ENCODE data around the gene DNAH14. TPM values are rescaled to one million over a fixed set of nuclear protein-coding genes. Genes with fewer than 3 reads are reported as not detected.

DNAH14 gene
- total and polyA plus RNA-seq, 4 donors: 2.7 to 19.8 (median 9.6) TPM

DNA sequence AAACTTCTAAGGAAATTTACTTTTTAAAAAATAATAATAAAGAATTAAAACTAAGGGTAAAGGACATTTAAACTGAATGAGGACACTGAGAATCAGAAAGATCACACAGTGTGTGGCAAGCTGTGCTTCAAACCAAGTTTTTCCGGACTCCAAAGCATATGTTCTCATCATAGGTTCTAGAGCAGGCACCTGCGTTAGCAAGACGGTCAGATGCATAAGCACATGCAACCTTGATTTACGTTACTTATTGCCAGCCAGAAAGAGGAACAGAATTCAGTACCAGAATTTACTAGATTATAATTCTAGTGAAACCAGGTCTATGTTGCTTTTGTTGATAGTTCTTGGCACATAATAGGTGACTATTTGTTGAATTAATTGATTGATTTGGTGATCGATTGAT, 504.6 kb downstream of the DNAH14 start:
- 86% methylated on average over 5 of the region's 5 CpGs for WGBS
- H3K27ac ChIP-seq (ENCODE audit: low read depth in 1 of 2, low read length in 2 of 2): no peak overlapping the region
- no peaks in the 10 kb centered on the region for H3K36me3 ChIP-seq (ENCODE audit: control insufficient read depth in 4 of 4, insufficient read depth in 3 of 4, low read depth in 1 of 4, low read length in 3 of 4)
- no peaks in the 10 kb centered on the region for H3K9me3 ChIP-seq (ENCODE audit: control insufficient read depth in 4 of 4, low read length in 3 of 4)
- DNase-seq (ENCODE audit: low spot score): no peak
- H3K4me3 ChIP-seq (ENCODE audit: low read depth in 1 of 3, low read length in 3 of 3): no peak overlapping the region
- no peaks in the 10 kb centered on the region for H3K27me3 ChIP-seq (ENCODE audit: control insufficient read depth in 4 of 4, insufficient read depth in 4 of 4, low read length in 3 of 4)
- H3K4me1 ChIP-seq (ENCODE audit: control insufficient read depth in 4 of 4, insufficient read depth in 4 of 4, low read length in 3 of 4): peaks cover 0 to 1% (median 0%) of the 10 kb centered on the region in 4 donors
- no peak for TF ChIP-seq NR2F2 (IDR thresholded peaks at IDR 0.05)
- H3K9ac ChIP-seq (ENCODE audit: low read depth in 1 of 2, low read length in 2 of 2): no peak overlapping the region

DNA sequence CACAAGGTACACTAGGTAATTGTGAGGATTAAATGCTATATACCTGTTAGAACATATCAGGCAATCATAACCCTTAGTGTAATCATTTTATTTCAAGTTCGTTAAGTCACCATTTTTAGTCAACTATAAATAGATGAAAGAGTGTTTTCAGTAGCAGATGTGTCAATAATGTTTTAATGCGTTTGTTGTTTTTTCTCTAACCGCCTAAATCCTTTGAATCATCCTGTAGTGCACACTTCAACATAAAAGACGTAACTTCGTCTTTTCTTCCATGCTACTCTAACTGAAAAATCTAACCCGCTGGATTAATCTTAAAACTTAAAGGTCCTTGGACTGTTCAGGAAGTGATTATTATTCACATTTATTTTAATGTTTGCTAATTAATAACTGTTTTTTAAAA, 505.6 kb downstream of the DNAH14 start:
- peaks cover 0 to 2% (median 0%) of the 10 kb centered on the region in 4 donors for H3K4me1 ChIP-seq (ENCODE audit: control insufficient read depth in 4 of 4, insufficient read depth in 4 of 4, low read length in 3 of 4)
- no peak overlapping the region for H3K9ac ChIP-seq (ENCODE audit: low read depth in 1 of 2, low read length in 2 of 2)
- DNase-seq (ENCODE audit: low spot score): no peak
- TF ChIP-seq YY1 (IDR thresholded peaks at IDR 0.05): no peak
- no peak for TF ChIP-seq HNF4A (conservative IDR thresholded peaks at IDR 0.05)
- TF ChIP-seq, protein P1, sequence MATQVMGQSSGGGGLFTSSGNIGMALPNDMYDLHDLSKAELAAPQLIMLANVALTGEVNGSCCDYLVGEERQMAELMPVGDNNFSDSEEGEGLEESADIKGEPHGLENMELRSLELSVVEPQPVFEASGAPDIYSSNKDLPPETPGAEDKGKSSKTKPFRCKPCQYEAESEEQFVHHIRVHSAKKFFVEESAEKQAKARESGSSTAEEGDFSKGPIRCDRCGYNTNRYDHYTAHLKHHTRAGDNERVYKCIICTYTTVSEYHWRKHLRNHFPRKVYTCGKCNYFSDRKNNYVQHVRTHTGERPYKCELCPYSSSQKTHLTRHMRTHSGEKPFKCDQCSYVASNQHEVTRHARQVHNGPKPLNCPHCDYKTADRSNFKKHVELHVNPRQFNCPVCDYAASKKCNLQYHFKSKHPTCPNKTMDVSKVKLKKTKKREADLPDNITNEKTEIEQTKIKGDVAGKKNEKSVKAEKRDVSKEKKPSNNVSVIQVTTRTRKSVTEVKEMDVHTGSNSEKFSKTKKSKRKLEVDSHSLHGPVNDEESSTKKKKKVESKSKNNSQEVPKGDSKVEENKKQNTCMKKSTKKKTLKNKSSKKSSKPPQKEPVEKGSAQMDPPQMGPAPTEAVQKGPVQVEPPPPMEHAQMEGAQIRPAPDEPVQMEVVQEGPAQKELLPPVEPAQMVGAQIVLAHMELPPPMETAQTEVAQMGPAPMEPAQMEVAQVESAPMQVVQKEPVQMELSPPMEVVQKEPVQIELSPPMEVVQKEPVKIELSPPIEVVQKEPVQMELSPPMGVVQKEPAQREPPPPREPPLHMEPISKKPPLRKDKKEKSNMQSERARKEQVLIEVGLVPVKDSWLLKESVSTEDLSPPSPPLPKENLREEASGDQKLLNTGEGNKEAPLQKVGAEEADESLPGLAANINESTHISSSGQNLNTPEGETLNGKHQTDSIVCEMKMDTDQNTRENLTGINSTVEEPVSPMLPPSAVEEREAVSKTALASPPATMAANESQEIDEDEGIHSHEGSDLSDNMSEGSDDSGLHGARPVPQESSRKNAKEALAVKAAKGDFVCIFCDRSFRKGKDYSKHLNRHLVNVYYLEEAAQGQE (IDR thresholded peaks at IDR 0.05): no peak
- no peak overlapping the region for H3K27ac ChIP-seq (ENCODE audit: low read depth in 1 of 2, low read length in 2 of 2)
- no peaks in the 10 kb centered on the region for H3K27me3 ChIP-seq (ENCODE audit: control insufficient read depth in 4 of 4, insufficient read depth in 4 of 4, low read length in 3 of 4)
- WGBS: 79% methylated on average over 6 of the region's 6 CpGs
- H3K36me3 ChIP-seq (ENCODE audit: control insufficient read depth in 4 of 4, insufficient read depth in 3 of 4, low read depth in 1 of 4, low read length in 3 of 4): no peaks in the 10 kb centered on the region
- H3K9me3 ChIP-seq (ENCODE audit: control insufficient read depth in 4 of 4, low read length in 3 of 4): no peaks in the 10 kb centered on the region
- H3K4me3 ChIP-seq (ENCODE audit: low read depth in 1 of 3, low read length in 3 of 3): no peak overlapping the region

DNA sequence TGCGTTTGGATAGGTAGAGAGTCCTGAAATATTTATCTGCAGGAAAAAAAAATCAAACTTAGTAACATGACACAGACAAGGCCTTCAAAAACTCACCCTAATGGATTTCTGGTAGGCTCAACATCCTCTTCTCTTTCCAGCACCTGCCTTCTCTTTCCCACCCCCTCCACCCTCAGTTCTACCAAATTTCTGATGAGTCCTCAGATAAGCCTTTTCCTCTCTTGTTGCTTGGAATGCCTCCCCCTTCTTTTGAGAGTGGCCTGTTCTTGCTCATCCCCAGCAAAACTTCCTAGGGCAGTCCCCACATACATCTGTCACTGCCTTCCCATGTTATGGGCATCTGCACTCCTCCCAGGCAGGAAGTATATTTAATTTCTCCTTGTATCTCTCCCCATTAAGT, 506.0 kb downstream of the DNAH14 start:
- H3K9ac ChIP-seq (ENCODE audit: low read depth in 1 of 2, low read length in 2 of 2): no peak overlapping the region
- no peaks in the 10 kb centered on the region for H3K27me3 ChIP-seq (ENCODE audit: control insufficient read depth in 4 of 4, insufficient read depth in 4 of 4, low read length in 3 of 4)
- no peak for TF ChIP-seq GABPA (IDR thresholded peaks at IDR 0.05 in 1 of 2, conservative IDR thresholded peaks at IDR 0.05 in 1 of 2)
- TF ChIP-seq EGR1 (IDR thresholded peaks at IDR 0.05; ENCODE audit: low read depth in 2 of 2): no peak
- no peak for TF ChIP-seq RXRA (IDR thresholded peaks at IDR 0.05)
- TF ChIP-seq, protein P2, sequence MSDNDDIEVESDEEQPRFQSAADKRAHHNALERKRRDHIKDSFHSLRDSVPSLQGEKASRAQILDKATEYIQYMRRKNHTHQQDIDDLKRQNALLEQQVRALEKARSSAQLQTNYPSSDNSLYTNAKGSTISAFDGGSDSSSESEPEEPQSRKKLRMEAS (IDR thresholded peaks at IDR 0.05): no peak
- no peak for TF ChIP-seq HNF4A (conservative IDR thresholded peaks at IDR 0.05)
- TF ChIP-seq HNF4G (IDR thresholded peaks at IDR 0.05): no peak
- peaks cover under 1 to 6% (median 3%) of the 10 kb centered on the region in 4 donors for H3K4me1 ChIP-seq (ENCODE audit: control insufficient read depth in 4 of 4, insufficient read depth in 4 of 4, low read length in 3 of 4)
- no peak overlapping the region for H3K27ac ChIP-seq (ENCODE audit: low read depth in 1 of 2, low read length in 2 of 2)
- H3K9me3 ChIP-seq (ENCODE audit: control insufficient read depth in 4 of 4, low read length in 3 of 4): no peaks in the 10 kb centered on the region
- H3K36me3 ChIP-seq (ENCODE audit: control insufficient read depth in 4 of 4, insufficient read depth in 3 of 4, low read depth in 1 of 4, low read length in 3 of 4): no peaks in the 10 kb centered on the region
- DNase-seq (ENCODE audit: low spot score): no peak
- no peak overlapping the region for H3K4me3 ChIP-seq (ENCODE audit: low read depth in 1 of 3, low read length in 3 of 3)
- 95% methylated on average over 1 of the region's 1 CpG for WGBS

DNA sequence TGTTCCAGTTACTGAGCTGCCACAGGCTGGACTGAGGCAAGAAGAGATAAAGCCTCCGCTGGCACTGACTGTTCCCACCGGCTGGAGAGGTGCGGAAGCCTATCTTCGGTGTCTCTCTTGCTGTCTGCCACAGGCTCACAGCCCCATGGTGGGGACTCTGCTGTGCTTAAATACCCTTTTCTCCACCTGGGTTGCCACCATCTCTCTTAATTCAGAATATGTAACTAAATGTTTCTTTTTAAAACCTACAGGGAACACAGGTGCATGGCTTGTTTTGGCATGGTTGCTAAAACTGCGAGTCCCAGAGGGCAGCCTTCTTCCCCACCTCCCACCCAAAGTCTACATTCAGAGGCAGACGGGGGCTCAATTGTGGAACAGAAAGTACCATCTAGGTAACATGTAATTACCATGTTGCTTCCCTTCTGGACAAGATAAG, 506.5 kb downstream of the DNAH14 start:
- TF ChIP-seq HNF4A (conservative IDR thresholded peaks at IDR 0.05): no peak
- Histone ChIP-seq H3K4me3 (ENCODE audit: low read depth in 1 of 3, low read length in 3 of 3) (no peak overlapping the region), H3K27me3 (ENCODE audit: control insufficient read depth in 4 of 4, insufficient read depth in 4 of 4, low read length in 3 of 4) (no peaks in the 10 kb centered on the region), H3K36me3 (ENCODE audit: control insufficient read depth in 4 of 4, insufficient read depth in 3 of 4, low read depth in 1 of 4, low read length in 3 of 4) (no peaks in the 10 kb centered on the region), H3K9me3 (ENCODE audit: control insufficient read depth in 4 of 4, low read length in 3 of 4) (no peaks in the 10 kb centered on the region), H3K27ac (ENCODE audit: low read depth in 1 of 2, low read length in 2 of 2) (no peak overlapping the region), H3K9ac (ENCODE audit: low read depth in 1 of 2, low read length in 2 of 2) (no peak overlapping the region), H3K4me1 (ENCODE audit: control insufficient read depth in 4 of 4, insufficient read depth in 4 of 4, low read length in 3 of 4) (peaks cover 3 to 11% (median 7%) of the 10 kb centered on the region in 4 donors)
- no peak for DNase-seq (ENCODE audit: low spot score)
- 84% methylated on average over 6 of the region's 6 CpGs for WGBS
